Measurements from ENCODE around the gene SND1.

Gene SND1

DNA sequence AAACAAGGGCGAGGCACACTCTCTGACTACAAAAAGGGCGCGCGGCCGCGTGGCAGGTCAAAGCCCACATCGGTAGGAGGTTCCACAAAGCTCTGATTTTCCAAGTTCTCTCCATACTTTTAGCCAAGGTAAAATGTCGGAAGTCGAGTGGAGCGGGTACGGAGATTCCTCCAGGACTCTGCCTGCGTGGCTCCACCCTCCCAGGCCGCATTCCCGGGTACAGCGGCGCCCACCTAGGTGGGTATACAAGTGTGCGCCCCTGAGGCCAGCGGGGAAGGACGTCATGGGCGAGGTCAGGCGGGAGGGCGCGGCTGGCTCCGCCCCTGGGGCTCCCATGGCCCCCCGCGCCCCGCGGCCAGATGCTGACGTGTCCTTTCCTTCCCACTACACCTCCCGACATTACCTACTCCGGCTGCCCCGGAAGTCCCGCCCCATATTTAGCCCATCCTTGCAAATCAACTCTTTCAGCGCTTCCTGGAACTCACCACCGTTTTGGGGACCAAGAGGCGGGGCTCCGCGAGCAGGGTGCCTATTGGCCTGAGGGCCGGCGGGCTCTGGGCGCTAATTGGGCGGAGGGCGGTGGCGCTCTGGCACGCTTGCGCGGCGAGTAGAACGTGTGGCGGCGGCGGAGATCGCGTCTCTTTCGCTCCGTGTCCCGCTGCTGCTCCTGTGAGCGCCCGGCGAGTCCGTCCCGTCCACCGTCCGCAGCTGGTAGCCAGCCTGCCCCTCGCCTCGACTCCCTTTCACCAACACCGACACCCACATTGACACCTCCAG, at the start of gene SND1:
TSS of gene SND1 (plus strand) at position 639 of the 777 bp plus-strand sequence. CDS start 180 bp downstream, outside the sequence.
- no peaks in the 10 kb centered on the region for H3K9me3 Mint-ChIP-seq
- H3K27ac Mint-ChIP-seq, result peak within 1 kb of the TSS; percentile 97
- H3K27me3 Mint-ChIP-seq, result no peaks in the 10 kb centered on the region
- peaks cover 50% of the 10 kb centered on the region for H3K36me3 Mint-ChIP-seq (ENCODE audit: low read depth)
- DNase-seq, result peak; percentile 98
- H3K4me1 Mint-ChIP-seq (ENCODE audit: low read depth), result peaks cover 43% of the 10 kb centered on the region
- H3K4me3 Mint-ChIP-seq, result peak within 1 kb of the TSS; percentile 95

DNA sequence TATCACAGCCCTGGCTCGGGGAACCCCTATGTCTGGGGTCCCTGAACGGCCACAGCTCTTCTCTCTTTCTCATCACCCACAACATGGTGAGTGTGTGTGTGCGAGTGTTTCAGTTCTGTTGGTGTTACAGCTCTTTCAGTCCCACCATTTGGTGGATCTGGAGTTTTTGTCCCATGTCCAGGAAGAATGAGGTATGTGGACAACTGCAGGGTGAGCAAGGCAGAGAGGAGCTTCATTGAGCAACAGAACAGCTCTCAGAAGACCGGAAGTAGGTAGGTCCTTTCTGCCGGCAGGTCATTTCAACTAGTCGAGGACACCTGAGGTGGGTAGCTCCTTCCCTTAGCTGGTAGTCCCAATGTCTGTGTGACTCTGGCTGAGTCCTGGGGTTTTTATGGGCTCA, 43.5 kb upstream of the SND1 start:
- no peaks in the 10 kb centered on the region for H3K9me3 Mint-ChIP-seq
- H3K4me1 Mint-ChIP-seq (ENCODE audit: low read depth), result no peaks in the 10 kb centered on the region

DNA sequence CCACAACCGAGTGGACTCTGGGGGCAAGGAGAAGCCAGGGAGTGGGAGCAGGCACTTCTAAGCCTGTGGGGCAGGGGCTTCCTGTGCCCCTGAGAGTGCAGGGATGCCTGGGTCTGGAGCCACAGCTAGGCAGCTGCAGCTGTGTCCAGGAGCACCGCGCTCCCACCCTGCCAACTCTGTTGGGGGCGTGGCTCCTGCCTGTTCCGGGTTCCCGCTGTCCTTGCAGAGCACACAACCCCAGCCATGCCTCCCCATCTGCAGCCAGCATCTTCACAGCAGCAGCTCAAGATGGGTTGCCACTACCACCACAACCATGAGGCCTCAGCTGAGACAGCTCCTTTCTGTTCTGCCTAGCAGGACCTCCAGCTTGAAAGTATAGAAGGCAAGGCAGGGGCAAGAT, 42.7 kb upstream of the SND1 start:
- Mint-ChIP-seq H3K27me3 (peaks cover 18% of the 10 kb centered on the region), H3K4me3 (no peak overlapping the region), H3K9me3 (no peaks in the 10 kb centered on the region), H3K36me3 (ENCODE audit: low read depth) (no peaks in the 10 kb centered on the region), H3K27ac (no peak overlapping the region), H3K4me1 (ENCODE audit: low read depth) (no peaks in the 10 kb centered on the region)
- DNase-seq, result no peak

More for the DNA sequence above, 43.5 kb upstream of the SND1 start:
- no peaks in the 10 kb centered on the region for H3K36me3 Mint-ChIP-seq (ENCODE audit: low read depth)
- no peak overlapping the region for H3K27ac Mint-ChIP-seq
- H3K4me3 Mint-ChIP-seq, result no peak overlapping the region
- DNase-seq, result no peak
- H3K27me3 Mint-ChIP-seq, result peaks cover 14% of the 10 kb centered on the region

DNA sequence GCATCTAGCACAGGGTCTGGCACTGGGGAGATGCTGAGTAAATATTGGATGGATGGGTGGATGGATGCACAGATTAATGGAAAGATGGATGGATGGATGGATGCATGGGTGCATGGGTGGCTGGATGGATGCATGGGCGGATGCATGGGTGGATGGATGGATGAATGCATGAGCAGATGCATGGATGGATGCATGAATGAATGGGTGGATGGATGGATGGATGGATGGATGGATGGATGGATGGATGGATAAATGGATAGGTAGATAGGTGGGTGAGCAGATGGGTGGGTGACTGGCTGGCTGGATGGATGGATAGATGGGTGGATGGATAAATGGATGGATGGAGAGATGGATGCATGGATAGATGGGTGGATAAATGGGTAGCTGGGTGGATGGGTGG, 39.7 kb upstream of the SND1 start:
- Mint-ChIP-seq H3K4me3 (no peak overlapping the region), H3K27ac (no peak overlapping the region), H3K4me1 (ENCODE audit: low read depth) (no peaks in the 10 kb centered on the region), H3K9me3 (no peaks in the 10 kb centered on the region), H3K27me3 (peaks cover 36% of the 10 kb centered on the region), H3K36me3 (ENCODE audit: low read depth) (no peaks in the 10 kb centered on the region)
- DNase-seq, result no peak

DNA sequence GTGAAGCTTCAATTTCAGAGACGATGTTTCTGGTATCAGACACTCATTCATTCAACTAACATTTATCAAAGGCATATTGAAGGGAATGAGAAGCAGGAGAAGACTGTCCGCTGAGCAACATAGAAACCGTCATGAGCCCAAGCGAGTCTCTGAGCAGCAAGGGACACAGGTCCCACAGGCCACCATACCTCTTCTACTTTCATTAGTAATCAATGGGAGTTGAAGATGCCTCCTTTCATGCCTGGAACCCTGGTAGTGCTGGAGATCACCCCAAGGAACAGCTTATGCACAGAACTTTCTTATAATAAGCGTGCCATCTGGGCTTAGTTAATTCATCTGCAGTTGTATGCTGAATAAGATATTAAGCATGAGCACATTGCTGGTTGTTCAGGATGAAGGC, 35.3 kb upstream of the SND1 start:
- Mint-ChIP-seq H3K27ac (no peak overlapping the region), H3K36me3 (ENCODE audit: low read depth) (no peaks in the 10 kb centered on the region), H3K9me3 (no peaks in the 10 kb centered on the region), H3K27me3 (peaks cover 76% of the 10 kb centered on the region), H3K4me3 (no peak overlapping the region), H3K4me1 (ENCODE audit: low read depth) (peaks cover 8% of the 10 kb centered on the region)
- DNase-seq, result no peak

DNA sequence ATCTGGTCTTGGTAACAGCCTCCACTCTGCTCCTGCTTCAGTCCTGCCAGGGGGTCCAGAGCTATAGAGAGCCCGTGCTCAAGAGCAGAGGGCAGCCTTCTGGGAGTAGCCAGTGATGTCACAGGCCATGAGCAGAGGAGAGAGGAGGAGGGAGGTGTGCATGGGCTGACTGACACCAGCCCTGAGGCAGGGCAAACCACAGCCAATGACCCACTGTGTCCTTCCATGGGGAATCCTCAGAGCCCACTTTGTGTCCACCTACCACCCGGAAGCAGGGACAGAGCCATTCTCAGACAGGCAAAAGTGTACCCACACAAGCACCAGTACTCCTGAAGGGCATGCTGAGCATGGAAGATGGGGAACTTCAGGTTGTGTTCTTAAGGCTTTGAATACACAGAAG, 34.0 kb upstream of the SND1 start, which contains the start of gene PAX4:
TSS of gene PAX4 (minus strand) at position 101 of the 400 bp plus-strand sequence. CDS start 2,214 bp downstream, outside the sequence.
- no peaks in the 10 kb centered on the region for H3K9me3 Mint-ChIP-seq
- peaks cover 8% of the 10 kb centered on the region for H3K4me1 Mint-ChIP-seq (ENCODE audit: low read depth)
- no peak within 1 kb of the TSS for H3K27ac Mint-ChIP-seq
- H3K27me3 Mint-ChIP-seq, result peaks cover 75% of the 10 kb centered on the region
- DNase-seq, result no peak
- H3K36me3 Mint-ChIP-seq (ENCODE audit: low read depth), result no peaks in the 10 kb centered on the region
- H3K4me3 Mint-ChIP-seq, result no peak within 1 kb of the TSS

DNA sequence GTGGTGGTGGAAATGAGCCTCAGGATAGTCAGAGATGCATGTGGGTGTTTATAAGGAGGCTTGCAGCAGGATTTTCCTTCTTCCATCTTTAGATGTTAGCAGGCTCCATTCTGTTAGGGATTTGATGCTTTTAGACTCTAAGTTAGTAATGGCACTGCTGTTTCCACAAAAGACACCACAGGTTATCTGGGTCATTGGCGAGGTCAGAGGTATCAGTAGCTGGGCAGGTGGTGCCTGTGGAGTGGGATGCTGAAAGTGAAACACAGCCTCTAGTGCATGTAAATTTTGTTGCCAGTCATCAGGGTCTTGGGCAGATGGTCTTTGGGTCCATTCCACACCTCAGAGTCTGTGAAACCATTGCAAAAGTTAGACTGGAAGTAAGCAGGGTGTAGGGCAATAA, 33.2 kb upstream of the SND1 start:
- Mint-ChIP-seq H3K27me3 (peaks cover 71% of the 10 kb centered on the region), H3K4me3 (no peak overlapping the region)

DNA sequence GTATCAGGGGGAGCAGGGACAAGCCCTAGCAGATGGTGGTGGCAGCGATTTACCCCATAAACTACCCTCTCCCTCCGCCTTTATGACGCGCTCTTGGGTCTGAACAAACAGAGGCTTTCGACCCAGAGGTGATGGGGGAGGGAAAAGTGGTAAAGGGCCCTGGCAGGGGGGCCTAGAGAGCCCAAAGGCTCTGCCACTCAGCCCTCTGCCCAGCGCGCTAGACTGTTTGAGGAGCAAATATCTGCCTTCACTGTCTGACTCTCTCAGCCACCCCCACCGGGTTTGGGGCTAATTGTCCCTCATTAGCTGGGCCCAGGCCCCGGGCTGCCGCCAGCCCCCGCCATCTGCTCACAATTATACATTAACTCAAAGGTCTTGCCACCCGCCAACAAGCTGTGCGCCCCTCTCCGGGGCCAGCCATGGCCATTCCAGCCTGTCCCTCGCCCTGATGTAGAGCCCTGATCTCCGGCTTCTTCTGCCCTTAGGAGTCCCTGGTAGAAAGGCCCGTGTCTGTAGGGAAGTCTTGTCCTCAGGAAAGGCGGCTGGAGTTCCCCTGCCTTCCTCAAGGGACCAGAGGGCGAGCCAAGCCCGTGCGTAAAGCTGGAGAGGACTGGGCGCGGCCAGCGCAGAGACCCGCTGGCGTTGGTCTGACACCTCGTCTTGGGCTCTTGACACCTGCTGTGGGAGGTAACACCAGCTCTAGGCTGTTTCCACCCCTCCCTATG, 32.2 kb upstream of the SND1 start:
- Mint-ChIP-seq H3K4me3 (no peak overlapping the region), H3K4me1 (ENCODE audit: low read depth) (peaks cover 8% of the 10 kb centered on the region), H3K36me3 (ENCODE audit: low read depth) (no peaks in the 10 kb centered on the region), H3K27me3 (peaks cover 77% of the 10 kb centered on the region), H3K9me3 (no peaks in the 10 kb centered on the region), H3K27ac (no peak overlapping the region)
- no peak for DNase-seq

More for the DNA sequence above, 33.2 kb upstream of the SND1 start:
- Mint-ChIP-seq H3K36me3 (ENCODE audit: low read depth) (no peaks in the 10 kb centered on the region), H3K9me3 (no peaks in the 10 kb centered on the region), H3K4me1 (ENCODE audit: low read depth) (peaks cover 8% of the 10 kb centered on the region), H3K27ac (no peak overlapping the region)
- no peak for DNase-seq

DNA sequence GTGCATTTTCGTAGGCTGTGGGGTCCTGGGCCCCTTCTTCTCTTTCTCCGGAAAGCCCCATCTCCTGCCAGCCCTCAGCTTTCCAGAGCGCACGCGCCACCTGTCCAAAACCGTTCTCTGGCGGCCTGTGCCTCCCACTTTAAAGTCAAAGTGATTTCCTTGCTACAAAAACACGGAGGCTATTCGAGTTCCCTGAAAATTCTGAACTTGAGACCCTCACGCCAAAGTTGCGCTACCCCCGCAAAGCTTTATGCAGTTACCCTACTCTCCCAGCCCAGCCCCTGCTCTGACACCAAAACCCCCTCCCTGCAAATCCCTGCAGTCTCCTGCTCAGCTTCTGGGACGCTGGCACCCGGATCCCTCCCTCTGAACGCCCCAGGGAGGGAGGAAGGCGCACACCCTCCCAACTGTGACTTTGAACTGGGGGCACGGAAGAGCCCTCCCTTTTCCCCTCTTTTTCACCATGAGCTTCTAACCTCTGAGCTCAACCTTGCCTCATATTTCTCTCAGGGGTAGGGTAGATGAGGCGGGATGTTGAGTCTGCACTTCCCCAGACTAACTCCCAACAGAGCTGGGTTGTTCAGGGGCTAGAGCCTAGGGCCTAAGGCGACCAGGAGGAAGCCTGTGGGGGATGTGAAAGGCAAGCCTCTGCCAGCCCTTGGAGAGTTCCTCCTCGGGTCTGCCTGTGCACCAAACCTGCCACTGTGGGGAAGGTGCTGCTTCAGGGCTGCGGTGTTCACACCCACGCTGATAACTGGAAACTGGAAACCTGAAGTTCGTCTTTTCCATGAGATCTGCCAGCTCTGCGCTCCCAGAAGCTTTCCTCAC, 31.4 kb upstream of the SND1 start:
- Mint-ChIP-seq H3K36me3 (ENCODE audit: low read depth) (no peaks in the 10 kb centered on the region), H3K27ac (no peak overlapping the region), H3K9me3 (no peaks in the 10 kb centered on the region), H3K4me1 (ENCODE audit: low read depth) (peaks cover 8% of the 10 kb centered on the region), H3K4me3 (no peak overlapping the region), H3K27me3 (peaks cover 74% of the 10 kb centered on the region)
- DNase-seq, result no peak

DNA sequence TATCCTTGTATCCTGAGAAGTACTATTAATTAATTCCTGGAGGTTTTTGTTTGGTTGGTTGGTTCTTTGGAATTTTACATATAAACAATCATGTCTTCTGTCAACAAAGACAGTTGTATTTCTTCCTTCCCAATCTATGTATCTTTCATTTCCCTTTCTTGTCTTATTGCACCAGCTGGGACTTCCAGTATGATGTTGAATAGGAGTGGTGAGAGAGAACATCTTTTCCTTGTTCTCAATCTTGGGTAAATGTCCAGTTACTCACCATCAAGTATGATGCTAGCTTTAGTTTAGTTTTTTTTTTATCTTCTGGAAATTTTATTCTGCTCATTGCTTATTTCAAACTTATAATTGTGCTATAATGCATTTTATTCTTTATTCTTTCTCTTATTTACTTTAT, 26.7 kb upstream of the SND1 start:
- H3K9me3 Mint-ChIP-seq, result no peaks in the 10 kb centered on the region
- peaks cover 6% of the 10 kb centered on the region for H3K4me1 Mint-ChIP-seq (ENCODE audit: low read depth)
- no peak overlapping the region for H3K4me3 Mint-ChIP-seq
- no peak overlapping the region for H3K27ac Mint-ChIP-seq
- H3K27me3 Mint-ChIP-seq, result peaks cover 35% of the 10 kb centered on the region
- H3K36me3 Mint-ChIP-seq (ENCODE audit: low read depth), result no peaks in the 10 kb centered on the region
- DNase-seq, result no peak

DNA sequence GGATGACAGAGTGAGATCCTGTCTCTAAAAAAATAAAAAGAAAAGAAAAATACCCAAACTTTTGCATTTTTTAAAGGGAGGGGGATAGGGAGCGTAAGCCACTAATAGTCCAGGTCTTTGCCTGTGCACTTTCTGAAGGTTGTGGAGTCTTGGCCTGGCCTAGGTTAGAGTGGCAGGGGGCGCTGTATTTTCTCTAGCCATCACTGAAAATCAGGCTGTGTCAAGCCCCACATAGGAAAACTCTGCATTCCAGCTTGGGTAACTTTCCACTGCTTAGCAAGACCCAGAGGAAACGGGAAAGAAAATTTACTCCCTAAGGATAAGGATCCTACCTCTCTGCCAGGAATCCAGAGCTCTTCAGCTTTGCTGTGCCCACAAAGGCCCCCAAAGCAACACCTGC, 23.5 kb upstream of the SND1 start:
- no peak overlapping the region for H3K27ac Mint-ChIP-seq
- no peak for DNase-seq
- peaks cover 27% of the 10 kb centered on the region for H3K27me3 Mint-ChIP-seq
- no peaks in the 10 kb centered on the region for H3K4me1 Mint-ChIP-seq (ENCODE audit: low read depth)
- no peaks in the 10 kb centered on the region for H3K36me3 Mint-ChIP-seq (ENCODE audit: low read depth)
- H3K9me3 Mint-ChIP-seq, result no peaks in the 10 kb centered on the region
- no peak overlapping the region for H3K4me3 Mint-ChIP-seq

DNA sequence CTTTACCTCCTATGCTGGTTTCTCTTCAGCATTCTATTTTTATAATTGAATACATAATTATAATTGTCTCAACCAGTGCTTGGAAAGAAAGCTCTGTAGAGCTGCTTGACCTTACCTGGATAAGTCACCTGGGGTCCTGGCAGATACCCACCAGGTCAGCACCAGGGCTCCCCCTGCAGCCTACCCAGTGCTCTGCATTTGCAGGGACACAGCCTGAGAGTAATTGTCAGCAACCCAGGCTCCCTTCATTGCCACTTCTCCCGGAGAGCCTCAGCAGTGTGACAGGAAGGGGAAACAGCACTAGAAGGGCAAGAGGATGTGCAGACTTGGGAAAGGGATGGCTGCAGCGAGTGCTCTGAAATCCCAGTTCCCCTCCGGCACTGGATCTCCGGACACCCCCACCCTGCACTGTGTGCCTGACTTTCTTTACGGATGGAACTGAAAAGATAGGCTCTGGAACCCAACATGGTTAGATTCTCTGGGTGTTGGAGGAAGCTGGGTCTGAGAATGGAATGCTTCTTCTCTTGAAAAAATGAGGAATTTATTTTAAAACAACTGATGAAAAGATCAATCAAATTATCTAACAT, 22.6 kb upstream of the SND1 start:
- Mint-ChIP-seq H3K4me3 (no peak overlapping the region), H3K36me3 (ENCODE audit: low read depth) (no peaks in the 10 kb centered on the region), H3K4me1 (ENCODE audit: low read depth) (no peaks in the 10 kb centered on the region), H3K9me3 (no peaks in the 10 kb centered on the region), H3K27ac (no peak overlapping the region), H3K27me3 (peaks cover 28% of the 10 kb centered on the region)
- DNase-seq, result peak; percentile 46

DNA sequence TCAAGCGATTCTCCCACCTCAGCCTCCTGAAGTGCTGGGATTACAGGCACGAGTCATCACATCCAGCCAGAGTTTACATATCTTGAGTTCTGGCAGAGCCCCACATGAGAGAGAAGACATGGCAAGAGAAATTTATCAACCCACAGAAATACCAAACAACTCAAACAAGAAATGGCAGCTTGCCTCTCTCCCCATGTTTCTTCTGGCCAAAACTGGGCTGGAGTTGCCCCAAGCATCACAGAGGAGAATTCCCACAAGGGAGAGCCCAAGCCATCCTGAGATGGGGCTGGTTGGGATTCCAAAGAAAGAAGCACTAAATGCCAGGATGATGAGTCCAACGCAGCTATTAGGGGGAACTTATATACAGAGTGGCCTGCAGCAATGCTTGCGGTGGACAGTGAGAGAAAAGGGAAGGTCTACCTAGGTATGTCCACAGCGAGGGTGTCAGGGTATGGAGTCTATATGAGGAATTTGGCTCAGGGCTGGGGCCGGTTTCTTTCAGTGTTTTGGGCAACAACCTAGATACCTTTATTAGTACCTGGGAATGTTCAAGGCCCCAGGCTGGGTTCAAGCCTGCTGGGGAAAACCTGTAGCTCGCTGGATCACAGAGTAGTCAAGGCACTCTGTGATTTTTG, 19.6 kb upstream of the SND1 start:
- Mint-ChIP-seq H3K4me3 (no peak overlapping the region), H3K27ac (no peak overlapping the region), H3K27me3 (peaks cover 35% of the 10 kb centered on the region), H3K4me1 (ENCODE audit: low read depth) (peaks cover 6% of the 10 kb centered on the region), H3K9me3 (no peaks in the 10 kb centered on the region), H3K36me3 (ENCODE audit: low read depth) (no peaks in the 10 kb centered on the region)
- no peak for DNase-seq
